ENCODE results near the gene PKHD1. TPM values are rescaled to one million over a fixed set of nuclear protein-coding genes. Genes with fewer than 3 reads are reported as not detected.

Gene PKHD1
- total RNA-seq, 1 experiment from 2014 or later = 0.02 TPM

DNA sequence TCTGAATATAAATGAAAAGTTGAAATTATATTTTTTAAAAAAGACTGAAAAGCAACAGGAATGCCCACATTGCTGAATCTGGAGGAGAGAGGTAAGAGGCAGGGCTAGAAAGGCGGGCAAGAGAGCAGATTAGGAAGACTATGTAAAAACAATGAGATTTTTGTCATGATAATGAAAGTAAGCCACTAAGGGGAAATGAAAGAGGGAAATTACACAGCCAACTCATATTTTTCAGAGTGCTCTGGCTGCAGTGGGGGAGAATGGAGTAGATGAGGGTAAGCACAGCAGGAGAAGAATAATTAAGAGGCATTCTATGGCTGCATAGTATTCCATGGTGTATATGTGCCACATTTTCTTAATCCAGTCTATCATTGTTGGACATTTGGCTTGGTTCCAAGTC, 281.9 kb downstream of the PKHD1 start:
- no peak for DNase-seq (ENCODE audit: low read depth)

DNA sequence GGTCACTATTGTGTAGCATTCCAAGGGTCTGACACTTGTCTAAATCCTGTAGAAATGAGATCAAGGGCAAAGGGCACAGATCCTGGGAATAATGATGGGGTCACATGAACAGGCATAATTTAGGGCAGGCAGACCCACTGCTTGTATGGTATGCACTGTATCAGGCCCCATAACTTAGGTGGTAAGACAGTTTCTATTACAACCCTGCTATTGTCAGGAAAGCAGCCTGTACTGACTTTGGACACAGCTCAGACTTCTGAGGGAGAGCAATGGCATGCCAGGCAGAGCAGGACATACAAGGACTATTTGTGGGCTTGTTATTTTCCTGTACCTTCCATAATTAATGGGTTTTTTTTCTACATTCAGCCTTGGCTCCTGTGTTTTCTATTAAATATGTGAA, 286.8 kb downstream of the PKHD1 start:
- no peak for DNase-seq (ENCODE audit: low read depth)

DNA sequence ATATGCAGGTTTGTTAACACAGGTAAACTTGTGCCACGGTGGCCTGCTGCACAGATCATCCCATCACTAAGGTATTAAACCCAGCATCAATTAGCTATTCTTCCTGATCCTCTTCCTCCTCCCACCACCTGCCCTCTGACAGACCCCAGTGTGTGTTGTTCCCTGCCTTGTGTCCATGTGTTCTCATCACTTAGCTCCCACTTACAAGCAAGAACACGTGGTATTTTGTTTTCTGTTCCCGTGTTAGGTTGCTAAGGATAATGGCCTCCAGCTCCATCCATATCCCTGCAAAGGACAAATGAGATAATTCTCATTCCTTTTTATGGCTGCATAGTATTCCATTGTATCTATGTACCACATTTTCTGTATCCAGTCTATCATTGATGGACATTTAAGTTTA, 294.0 kb downstream of the PKHD1 start:
- no peak for DNase-seq (ENCODE audit: low read depth)

DNA sequence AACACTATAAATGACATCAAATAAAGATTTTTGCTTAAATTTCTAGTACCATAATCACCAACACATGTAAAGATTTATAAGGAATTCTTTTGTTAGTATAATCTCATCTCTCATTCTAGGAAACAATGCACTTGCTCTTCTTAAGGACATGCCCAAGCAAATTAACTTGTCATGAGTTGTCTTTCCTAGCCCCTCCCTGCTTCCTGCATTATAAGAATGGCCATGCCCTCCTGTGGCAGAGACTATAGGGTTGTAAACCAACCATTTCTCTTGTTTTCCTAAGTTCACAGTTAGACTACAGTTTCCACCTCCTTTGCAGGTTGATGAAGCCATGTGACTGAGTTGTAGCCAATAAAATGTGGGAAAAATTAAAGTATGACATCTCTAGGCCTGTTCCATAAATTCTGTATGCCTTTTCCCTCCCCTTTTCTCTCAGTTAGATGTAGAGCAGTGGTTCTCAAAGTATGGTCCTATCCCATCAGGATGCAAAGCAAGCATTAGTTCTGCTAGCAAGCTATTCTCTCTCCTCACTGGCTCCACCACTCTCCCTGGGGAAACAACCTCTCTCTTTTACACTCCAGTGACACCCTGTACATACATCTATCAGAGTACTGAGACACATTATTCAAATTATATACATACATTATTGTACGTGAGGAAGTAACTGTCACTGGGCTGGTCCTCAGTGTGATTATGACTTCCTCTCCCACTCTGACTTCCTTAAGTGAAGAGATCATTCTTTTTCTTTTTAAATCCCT, 295.0 kb downstream of the PKHD1 start:
- DNase-seq (ENCODE audit: low read depth) = no peak

DNA sequence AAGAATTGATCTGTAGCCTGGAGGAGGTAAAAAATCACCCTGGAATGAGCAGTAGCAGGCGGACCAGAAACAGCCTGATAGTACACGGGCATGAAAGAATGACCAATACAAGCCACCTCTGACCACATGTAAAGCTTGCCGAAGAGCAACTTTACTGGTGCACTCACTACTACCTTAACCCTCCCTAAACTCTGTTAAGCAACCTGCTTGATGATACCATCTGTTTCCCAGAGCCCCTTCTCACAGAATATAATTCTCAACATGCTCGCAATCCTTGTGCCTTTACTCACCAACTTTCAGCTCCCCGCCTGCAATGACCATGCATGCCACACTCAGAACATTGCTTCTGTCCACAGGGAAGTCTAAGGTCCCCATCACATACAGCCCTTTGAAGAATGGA, 296.5 kb downstream of the PKHD1 start:
- DNase-seq (ENCODE audit: low read depth) = no peak

DNA sequence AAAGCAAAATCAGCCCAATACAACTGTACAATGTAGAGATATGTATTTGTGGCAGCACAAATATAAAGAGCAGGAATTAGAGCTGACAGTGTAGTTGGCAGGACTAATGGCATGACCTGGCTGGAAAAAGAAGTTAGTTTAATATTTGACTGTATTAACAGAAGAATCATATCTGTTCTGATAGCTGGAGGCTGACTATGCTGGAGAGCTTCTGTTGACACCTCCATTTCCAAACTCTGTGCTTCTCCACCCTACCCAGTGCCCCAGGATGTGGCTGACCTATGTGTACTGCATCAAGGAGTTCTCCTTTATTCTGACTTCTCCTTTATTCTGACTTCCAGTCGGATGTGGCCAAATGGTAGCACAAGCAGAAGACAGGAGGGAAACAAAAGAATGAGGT, 299.3 kb downstream of the PKHD1 start:
- no peak for DNase-seq (ENCODE audit: low read depth)

DNA sequence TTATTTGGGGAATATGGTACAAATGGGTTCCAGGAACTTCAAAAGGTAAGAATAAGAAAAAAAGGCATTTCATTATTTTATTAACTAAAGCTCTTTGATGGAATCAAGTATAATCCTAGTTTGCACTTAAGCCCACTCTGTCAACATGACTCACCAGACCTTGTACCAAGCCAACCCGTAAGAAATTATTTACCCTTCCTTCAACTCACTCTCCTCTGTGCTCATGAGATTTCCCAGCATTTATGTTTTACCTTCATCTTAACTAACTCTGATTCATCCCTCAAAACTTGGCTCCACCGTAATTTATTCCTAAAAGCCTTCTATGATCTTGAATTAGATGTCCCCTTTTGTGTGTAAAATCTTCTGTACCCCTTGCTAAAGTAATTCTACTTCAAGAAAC, 308.7 kb downstream of the PKHD1 start:
- no peak for DNase-seq (ENCODE audit: low read depth)

DNA sequence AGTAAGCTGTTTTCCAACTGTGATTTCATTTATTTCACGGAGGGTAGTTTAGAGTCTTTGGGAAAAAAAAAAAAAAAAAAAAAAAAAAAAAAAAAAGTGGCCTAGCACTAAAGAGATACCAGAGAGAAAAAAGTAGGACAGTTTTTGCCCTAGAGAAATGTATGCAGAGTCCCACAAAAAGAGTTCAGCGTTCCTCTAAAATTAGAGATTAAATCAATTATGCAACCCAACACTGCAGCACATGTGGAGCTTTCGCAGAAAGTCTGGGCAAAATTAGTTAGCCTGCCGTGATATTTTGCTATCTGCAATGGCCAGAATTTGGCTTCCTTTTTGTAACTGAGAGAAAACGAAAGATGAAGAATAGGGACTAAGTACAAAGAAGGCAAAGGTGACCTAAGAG, 309.8 kb downstream of the PKHD1 start:
- DNase-seq (ENCODE audit: low read depth) = no peak

DNA sequence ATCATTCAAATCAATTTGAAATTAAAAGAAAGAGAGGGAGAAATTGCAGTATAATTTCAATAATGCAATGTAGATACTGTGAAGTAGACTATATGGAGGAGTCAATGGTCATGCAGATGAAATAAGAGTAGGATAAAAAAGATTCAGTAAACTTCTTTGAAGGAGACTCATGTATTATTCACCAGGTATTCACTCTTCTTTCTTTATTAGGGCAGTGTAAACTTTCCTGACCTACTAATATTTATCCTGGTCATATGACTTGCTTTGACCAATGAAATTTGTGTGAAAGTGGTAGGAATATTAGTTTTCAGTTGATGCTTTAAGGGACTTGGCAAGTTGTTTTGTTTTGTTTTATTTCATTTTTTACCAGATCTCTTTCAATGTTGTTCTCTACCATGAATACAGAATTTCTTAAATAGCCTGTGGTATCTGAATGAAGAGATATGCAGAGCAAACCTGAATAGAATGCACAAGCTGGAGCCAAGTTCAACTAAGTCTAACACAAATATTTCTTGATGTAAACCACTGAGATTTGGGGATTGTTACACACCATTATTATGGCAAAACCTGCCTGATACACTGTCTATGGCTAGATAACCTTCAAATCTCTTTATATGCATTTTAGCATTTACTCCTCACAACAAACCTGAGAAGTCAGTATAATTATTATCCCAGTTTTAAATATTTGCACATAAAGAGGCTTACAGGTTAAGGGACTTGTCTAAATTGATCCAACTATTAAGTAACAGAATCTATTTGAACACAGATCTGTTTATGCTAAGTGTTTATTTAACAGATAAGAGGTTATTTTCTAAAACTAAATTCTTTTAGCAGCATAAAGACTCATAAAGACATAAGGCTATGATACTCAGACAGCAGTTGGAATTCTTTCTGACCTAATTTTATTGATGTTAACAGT, 311.2 kb downstream of the PKHD1 start:
- DNase-seq (ENCODE audit: low read depth) = no peak

DNA sequence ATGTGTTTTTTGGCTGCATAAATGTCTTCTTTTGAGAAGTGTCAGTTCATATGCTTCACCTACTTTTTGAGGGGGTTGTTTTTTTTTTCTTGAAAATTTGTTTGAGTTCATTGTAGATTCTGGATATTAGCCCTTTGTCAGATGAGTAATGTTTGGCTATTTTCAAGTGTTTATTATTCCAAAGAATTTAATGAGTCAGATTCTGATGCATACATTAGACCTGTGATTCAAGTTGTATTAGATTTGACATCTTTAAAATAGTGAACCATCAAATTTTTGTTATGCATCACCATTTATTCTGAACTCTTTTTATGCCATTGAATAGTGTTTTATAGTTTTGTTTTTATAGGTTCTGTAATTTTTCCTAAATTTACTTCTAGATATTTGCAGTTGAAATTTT, 319.3 kb downstream of the PKHD1 start:
- DNase-seq (ENCODE audit: low read depth) = no peak

DNA sequence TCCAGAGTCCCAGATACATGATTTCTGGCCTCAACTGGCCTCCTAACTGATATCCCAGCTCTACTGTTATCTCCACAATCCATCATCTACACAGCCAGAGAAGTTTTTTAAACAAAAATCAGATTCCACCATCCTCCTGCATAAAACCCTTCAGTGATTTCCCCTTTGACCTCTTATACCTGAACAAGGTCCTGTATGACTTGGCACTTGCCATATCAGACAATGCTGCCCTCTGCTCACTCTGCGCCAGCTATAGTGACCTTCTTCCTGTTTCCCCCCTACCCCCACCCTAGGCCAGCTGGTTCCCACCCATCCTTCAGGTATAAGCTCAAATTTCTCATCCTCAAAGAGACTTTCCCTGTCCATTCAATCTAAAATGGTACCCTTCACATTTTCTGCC, 322.2 kb downstream of the PKHD1 start:
- DNase-seq (ENCODE audit: low read depth) = no peak

DNA sequence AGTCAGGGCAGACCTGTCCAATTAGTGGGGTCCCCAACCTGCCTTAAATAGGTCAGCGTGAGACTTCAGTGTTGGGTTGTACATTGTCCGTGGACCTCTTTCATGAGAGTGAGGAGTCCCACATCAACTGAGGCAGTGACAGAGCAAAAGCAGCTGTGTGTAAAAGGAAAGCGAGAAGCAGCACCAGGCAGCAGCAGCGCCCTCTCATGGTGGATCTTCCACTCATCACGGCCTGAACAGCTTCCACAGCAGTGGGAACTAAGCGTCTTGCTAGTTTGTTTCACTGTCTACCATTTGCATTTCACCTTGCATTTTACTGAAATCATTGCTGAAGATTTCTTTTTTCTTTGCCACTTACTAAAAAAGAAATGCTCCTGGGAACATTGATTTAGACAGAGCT, 333.8 kb downstream of the PKHD1 start:
- DNase-seq (ENCODE audit: low read depth) = peak; percentile 8

DNA sequence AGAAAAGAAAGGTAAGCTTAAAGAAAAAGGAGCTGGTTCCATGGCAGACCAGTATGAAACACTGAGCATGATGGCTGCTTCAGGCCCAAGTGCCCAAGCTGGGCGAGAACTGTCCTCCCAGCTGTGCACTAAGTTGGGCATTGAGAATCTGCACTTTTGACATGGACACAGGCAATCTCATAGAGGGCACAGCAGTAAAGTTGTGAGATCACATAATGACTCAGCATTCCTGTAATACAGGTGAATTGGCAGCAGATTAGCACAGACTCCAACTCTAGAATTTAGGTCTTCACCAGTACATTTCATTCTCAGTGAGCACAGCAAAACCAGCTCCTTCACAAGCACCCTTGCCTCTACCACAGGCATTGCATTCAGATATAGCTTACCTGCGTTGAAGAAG, 343.4 kb downstream of the PKHD1 start:
- no peak for DNase-seq (ENCODE audit: low read depth)

DNA sequence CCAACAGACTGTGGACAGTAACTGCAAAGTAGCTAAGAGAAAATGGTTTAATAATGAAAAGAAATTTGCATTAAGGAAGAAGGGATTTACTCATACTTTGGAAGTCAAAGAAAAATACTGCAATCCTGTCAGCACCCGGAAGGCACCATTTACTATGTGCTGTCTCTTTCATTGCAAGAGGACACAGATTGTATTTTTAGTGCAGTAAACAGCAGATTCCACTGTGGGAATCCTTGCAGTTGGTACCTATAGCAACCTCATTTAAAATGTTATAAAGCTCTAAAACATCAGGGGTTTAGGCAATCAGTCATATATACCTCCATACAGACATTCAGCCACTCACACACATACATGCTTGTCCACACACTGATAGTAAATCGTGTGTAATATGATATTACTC, 346.8 kb downstream of the PKHD1 start:
- no peak for DNase-seq (ENCODE audit: low read depth)

DNA sequence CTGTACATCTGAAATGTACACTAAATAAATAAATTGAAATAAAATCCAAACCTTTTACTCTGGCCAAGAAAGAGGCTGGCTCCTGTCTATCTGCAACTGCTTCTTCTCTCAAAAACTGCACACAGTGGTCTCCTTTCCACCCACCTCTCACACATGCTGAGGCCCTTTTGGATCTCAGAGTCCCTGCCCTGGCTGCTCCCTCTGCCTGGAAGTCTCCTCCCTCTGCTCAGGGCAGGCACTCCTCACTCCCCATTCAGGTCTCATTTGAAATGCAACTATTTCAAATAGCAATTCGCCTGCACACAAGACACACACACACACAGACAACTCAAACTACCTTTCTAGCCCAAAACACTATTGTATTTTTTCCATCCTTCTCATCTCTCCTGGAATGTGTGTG, 348.8 kb downstream of the PKHD1 start:
- no peak for DNase-seq (ENCODE audit: low read depth)

DNA sequence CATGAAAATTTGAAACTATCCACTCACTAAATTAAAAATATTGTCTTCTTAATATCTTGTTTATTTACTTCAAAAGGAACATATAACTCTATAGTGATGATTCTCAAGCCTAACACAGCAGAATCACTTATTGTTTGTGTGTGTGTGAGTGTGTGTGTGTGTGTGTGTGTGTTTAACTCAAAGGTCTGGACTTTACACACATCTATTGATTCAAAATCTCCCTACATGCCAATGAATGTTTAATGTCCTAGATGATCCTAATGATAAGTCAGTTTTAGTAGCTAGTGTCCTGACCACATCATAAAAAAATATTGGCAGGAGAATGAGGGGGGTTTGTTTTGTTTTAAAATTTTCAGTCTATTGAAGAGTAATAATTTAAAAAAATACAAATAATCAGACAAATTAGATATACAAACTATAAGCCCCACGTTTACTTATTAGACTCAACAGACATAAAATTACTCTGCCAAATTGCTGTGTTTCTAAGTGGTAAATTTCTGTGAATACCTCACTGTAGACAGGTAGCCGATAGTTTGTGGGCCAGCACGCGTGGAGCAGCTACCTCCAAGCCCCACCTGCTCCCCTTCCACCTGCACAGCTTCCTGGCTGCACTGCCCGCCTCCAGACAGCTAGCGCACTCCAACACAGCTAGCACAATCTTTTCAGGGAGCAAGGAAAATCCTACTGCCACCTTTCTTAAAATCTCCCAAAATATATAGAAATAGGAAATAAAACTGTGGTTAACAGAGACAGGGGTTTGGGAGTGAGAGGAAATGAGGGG, 349.6 kb downstream of the PKHD1 start:
- DNase-seq (ENCODE audit: low read depth) = no peak

DNA sequence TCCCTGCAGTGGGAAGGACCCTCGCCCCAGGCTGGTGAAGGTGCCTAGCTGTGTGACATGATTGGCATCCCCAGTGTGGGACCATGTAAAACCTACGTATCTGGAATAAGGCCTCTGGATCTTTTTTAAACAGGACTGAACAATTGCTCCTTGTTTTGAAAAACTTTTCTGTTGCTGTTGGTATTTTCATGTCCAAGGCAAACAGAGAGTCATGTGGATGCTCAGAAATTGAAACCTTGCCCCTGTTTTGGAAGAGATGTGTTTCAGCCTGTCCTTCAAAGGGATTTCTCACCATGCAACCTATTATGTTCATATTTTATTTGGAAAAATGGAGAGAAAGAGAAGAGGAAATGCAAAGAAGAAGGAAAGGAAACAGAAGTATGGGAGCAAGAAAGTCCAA, 362.3 kb downstream of the PKHD1 start:
- DNase-seq (ENCODE audit: low read depth) = no peak

DNA sequence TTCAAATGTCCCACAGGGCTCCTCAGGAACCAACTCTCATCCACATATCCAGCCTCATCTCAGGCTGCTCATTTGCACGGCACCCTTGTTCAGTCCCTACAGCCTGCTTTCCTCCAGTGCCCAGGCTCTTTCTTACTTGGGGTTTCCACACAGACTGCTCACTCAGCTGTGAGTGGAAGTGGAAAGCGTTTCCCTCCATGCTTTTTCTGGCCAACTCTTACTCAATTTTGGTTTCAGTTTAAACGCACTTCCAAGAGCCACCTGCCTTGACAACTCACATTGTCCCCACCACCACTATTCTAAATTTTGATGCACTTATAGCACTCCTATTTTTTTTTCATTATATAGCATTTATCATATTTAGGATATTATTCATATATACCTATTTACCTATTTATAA, 367.1 kb downstream of the PKHD1 start:
- DNase-seq (ENCODE audit: low read depth) = no peak

DNA sequence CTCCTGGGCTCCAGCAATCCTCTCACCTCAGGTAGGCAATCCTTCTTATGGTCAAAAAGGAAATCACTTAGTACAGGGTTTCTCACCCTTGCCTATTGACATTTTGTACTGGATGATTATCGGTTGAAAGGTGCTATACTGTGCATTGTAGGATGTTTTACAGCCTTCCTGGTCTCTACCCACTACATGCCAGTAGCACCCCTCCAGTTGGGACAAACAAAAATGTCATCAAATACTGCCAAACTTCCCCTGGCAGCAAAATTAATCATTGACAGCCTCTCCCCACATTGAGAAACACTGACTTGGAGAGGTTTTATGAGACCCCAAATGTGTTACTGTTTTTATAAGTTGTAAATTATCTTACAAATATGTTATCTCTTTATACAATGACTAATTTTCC, 368.1 kb downstream of the PKHD1 start:
- DNase-seq (ENCODE audit: low read depth) = no peak

DNA sequence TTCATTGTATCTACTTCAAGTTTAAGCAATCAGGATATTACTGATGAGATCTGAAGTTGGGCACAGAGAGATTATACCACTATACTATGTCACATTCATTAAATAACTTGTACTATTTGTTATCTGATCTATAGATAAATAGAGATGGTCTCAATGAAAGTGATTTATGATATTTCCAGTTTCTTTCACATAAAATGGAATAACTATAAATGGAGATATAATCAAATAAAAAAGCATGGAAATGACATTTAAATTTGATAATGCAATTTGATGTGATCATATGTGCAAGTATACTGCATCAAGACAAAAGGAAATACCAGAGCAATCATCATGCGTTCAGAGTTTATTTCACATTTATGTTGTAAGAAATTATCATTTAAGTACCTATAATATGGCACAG, 368.9 kb downstream of the PKHD1 start:
- no peak for DNase-seq (ENCODE audit: low read depth)

DNA sequence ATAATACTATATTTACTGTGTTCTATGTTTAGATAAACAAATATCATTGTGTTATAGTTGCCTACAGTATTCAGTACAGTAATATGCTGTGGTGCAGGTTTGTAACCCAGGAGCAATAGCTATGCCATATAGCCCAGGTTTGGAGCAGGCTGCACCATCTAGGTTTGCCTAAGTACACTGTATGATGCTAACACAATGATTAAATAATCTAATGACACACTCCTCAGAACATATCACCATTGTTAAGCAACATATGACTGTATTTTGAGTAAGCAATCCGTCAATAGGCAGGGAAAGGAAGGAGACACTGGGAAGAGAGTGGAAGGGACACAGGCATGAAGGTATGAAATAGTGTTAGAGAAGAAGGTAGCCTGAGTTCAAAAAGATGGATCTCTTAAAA, 369.9 kb downstream of the PKHD1 start:
- no peak for DNase-seq (ENCODE audit: low read depth)

DNA sequence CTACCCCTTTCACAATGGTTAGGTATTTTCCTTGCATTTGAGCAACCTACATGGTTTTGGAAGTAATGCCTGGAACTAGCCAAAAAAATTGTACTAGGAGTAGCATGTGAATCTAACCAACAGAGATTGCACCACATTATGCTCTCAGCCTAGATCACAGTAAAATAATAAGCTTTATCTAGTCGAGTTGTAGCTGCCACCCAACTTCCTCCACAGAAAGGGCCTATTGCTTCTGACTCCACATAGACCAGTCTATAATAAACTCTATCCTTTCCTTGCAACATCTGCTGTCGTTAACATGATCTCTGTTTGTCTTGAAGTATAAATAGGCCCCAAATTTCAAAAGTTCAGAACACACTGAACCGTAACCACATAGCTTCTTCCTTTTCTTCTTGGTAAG, 375.5 kb downstream of the PKHD1 start:
- DNase-seq (ENCODE audit: low read depth) = no peak

DNA sequence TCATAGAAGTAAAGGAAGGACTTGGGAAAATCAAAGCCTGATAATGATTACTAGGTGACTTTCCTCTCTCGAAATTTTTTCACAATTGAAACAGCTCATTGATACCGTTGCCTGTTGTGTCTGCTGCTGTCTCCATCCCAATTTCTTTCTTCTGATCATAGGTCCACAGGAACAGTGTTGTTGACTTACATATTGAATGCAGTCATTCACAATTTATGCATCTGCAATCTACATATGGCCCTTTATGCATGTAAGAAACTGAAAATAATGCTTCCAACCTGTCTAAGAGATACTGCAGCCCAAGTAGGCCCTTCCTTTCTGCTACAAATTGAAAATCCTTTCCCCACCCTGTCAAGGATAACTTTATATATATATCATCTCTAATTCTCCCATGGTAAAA, 381.3 kb downstream of the PKHD1 start:
- DNase-seq (ENCODE audit: low read depth) = no peak

All from M059J (cell line).